ENCODE data around the gene CIB2. TPM values are rescaled to one million over a fixed set of nuclear protein-coding genes. Genes with fewer than 3 reads are reported as not detected.

CIB2 gene
- total RNA-seq, 1 donor = 11.7 TPM

DNA sequence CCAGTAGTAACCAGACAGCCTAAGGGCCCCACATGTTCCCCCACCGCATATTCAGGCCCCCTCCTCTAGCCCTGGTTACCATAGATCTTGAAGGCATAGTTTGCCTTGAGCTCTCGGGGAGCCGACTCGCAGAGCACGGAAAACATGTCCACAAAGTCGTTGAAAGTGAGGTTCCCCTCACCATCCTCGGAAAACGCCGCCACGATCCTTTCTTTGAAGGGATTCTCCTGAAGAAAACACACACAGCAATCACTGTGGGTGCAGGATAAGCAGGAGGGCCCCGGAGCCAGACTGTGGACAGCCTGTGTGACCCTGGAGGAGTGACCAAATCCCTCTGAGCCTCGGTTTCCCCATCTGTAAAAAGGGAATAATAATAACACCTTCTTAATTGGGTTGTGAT lies 22.1 kb downstream of the CIB2 start:
- no peak for DNase-seq (ENCODE audit: low read depth)
- no peak overlapping the region for H3K4me3 ChIP-seq (ENCODE audit: low read depth, low read length)
- TF ChIP-seq, protein P1, sequence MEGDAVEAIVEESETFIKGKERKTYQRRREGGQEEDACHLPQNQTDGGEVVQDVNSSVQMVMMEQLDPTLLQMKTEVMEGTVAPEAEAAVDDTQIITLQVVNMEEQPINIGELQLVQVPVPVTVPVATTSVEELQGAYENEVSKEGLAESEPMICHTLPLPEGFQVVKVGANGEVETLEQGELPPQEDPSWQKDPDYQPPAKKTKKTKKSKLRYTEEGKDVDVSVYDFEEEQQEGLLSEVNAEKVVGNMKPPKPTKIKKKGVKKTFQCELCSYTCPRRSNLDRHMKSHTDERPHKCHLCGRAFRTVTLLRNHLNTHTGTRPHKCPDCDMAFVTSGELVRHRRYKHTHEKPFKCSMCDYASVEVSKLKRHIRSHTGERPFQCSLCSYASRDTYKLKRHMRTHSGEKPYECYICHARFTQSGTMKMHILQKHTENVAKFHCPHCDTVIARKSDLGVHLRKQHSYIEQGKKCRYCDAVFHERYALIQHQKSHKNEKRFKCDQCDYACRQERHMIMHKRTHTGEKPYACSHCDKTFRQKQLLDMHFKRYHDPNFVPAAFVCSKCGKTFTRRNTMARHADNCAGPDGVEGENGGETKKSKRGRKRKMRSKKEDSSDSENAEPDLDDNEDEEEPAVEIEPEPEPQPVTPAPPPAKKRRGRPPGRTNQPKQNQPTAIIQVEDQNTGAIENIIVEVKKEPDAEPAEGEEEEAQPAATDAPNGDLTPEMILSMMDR (IDR thresholded peaks at IDR 0.05; ENCODE audit: insufficient read depth, low read depth, low read length) = no peak

GRCh38 chr15:78108300-78109084 lies 22.8 kb downstream of the CIB2 start:
- TF ChIP-seq, protein P1 (IDR thresholded peaks at IDR 0.05; ENCODE audit: insufficient read depth, low read depth, low read length) = peak; percentile 99
- H3K4me3 ChIP-seq (ENCODE audit: low read depth, low read length) = no peak overlapping the region
- DNase-seq (ENCODE audit: low read depth) = peak; percentile 90

GRCh38 chr15:78107471-78107870 lies 23.8 kb downstream of the CIB2 start:
- no peak overlapping the region for H3K4me3 ChIP-seq (ENCODE audit: low read depth, low read length)
- TF ChIP-seq, protein P1 (IDR thresholded peaks at IDR 0.05; ENCODE audit: insufficient read depth, low read depth, low read length) = no peak
- no peak for DNase-seq (ENCODE audit: low read depth)

- DNase-seq (ENCODE audit: low read depth) = peak; percentile 39
- TF ChIP-seq, protein P1 (IDR thresholded peaks at IDR 0.05; ENCODE audit: insufficient read depth, low read depth, low read length) = no peak
- no peak overlapping the region for H3K4me3 ChIP-seq (ENCODE audit: low read depth, low read length)
Measured at GRCh38 chr15:78105476-78106241, 25.6 kb downstream of the CIB2 start.

DNA sequence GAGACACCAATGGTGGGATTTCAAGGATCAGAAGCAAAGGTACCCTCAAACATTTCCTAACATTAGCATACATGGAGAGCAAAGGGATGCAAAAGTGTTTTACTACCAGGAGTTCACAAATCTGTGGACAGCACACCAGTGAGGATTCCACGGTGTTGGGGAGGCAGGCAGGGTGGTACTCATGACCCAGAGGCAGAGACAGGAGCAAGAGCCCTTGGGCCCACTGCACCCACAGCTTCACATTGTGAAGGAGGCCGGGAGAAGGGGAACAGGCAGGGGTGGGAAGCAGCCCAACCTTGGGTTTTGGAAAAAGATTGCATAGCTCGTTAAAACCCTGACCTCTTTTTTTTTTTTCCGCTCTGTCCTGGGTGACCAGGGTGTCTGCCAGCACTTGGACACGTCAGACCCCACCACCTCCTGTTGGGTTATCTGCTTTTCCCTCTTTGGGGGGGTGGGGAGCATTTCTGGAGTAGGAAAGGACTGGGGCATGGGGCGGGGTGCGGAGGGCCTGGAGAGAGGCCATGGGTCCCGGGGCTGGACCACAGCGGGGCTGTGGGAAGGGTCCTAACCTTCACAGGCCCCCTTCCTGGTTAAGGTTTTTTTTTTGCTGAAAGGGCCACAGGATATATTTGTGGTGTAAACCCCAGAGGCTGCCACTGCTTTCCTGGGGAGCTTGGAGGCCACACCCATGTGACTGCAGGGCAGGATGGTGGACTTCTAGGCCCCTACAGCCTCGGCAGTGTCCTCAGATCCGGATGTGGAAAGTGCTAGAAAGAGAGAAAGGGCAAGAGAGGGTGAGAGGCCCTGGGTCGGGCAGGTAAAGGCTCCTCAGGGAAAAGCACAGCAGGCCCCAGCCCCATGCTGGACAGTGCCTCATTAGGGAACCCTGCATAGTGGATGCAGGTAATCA lies 26.4 kb downstream of the CIB2 start:
- H3K4me3 ChIP-seq (ENCODE audit: low read depth, low read length) = no peak overlapping the region
- DNase-seq (ENCODE audit: low read depth) = no peak
- TF ChIP-seq, protein P1 (IDR thresholded peaks at IDR 0.05; ENCODE audit: insufficient read depth, low read depth, low read length) = no peak

GRCh38 chr15:78104119-78104479 lies 27.1 kb downstream of the CIB2 start:
- no peak for DNase-seq (ENCODE audit: low read depth)
- TF ChIP-seq, protein P1 (IDR thresholded peaks at IDR 0.05; ENCODE audit: insufficient read depth, low read depth, low read length) = no peak
- no peak overlapping the region for H3K4me3 ChIP-seq (ENCODE audit: low read depth, low read length)

All from fibroblast of villous mesenchyme (primary cell).